HG03025 (cell line): Measurements from ENCODE around the gene MADD.

ENCODE experiments used
- ATAC-seq: cut with Tn5 transposase; IDR thresholded peaks from one replicate; pipeline ENCODE4 v1.9.1; 2021; ENCODE audit warnings: mild to moderate bottlenecking, moderate library complexity; ENCODE audit not compliant: unreplicated experiment, low FRiP score

The MADD gene

GRCh38 chr11:47378010-47378835, 108.3 kb downstream of the MADD start, which contains the start of gene SPI1:
TSS of gene SPI1 (minus strand) at chr11:47378547. CDS start at chr11:47378353, 194 bp downstream.
- peak; percentile 67 for ATAC-seq

- ATAC-seq, result no peak
These were observed 108.9 kb downstream of the MADD start for GRCh38 chr11:47378836-47379170.

DNA sequence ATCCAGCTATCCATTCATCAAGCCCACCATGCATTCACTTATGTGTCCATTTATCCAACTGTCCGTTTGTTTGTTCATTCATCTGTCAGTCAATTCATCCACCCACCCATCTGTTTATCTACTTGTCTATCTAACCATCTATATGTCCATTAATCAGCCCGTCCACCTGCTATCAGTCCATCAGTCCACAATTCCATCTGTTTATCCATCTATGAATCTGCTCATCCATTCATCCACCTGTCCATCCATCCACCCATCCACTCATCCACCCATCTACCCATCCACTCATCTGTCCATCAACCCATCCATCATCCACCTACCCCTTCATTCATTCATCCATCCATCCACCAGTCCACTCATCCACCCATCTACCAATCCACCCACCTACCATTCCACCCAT, 109.4 kb downstream of the MADD start:
- ATAC-seq, result no peak
